ELF-1 (cell line): ENCODE data around the gene HMGXB3.
A peak's percentile ranks its signal among the peaks of the same experiment; 100 is the strongest.

Source experiments
- DNase-seq: peaks from one replicate; pipeline ENCODE4 v3.0.0-alpha.2; 2016; ENCODE audit warnings: low read depth, low spot score

Gene HMGXB3

GRCh38 chr5:150000256-150000989 lies at the start of gene HMGXB3, which contains the start of gene TIGD6:
Gene HMGXB3, plus strand, starts transcription at chr5:150000739. Its CDS starts 4,114 bp downstream, at chr5:150004853.
Gene TIGD6, minus strand, starts transcription at chr5:150000654. Its CDS starts 4,306 bp downstream, at chr5:149996348.
- DNase-seq = peak; percentile 98

GRCh38 chr5:149951138-149951749 lies 49.3 kb upstream of the HMGXB3 start:
- no peak for DNase-seq

GRCh38 chr5:149953436-149954121 lies 47.0 kb upstream of the HMGXB3 start:
- DNase-seq = no peak

DNA sequence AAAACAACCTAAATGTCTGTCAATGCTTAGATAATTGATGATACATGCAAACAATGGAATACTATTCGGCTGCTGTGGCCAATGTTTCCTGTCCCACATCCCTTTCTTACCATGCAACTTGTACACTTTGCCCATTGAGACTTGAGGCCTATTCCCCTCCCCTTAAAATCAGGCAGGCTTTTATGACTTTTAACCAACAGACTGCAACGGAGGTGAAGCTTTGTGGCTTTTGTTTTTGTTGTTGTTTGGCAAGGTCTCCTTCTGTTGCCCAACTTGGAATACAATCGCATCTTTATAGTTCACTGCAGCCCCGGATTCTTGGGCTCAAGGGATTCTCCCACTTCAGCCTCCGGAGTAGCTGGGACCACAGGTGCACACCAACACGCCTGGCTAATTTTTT lies 45.7 kb upstream of the HMGXB3 start:
- DNase-seq = no peak

- DNase-seq = no peak
These were observed 43.9 kb upstream of the HMGXB3 start for GRCh38 chr5:149956685-149957084.

DNA sequence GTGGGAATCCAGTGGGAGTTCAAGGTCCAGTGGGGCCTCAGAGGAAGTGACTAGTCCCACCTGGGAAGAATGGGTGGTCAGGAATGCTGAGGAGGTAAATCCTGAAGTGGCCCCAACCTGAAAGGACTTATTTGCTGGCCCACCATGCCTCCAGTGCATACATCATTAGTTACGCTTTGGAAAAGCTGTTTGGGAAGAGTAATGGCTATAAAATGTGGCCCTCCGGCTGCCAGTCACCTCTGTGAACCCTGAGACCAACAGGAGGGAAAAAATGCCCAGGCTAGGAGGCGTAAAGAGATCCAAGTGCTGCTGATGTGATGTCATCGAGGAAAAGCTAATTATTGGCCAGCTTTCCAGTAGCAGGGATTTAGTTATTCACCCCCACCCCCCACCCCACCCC lies 42.7 kb upstream of the HMGXB3 start:
- DNase-seq = no peak

DNA sequence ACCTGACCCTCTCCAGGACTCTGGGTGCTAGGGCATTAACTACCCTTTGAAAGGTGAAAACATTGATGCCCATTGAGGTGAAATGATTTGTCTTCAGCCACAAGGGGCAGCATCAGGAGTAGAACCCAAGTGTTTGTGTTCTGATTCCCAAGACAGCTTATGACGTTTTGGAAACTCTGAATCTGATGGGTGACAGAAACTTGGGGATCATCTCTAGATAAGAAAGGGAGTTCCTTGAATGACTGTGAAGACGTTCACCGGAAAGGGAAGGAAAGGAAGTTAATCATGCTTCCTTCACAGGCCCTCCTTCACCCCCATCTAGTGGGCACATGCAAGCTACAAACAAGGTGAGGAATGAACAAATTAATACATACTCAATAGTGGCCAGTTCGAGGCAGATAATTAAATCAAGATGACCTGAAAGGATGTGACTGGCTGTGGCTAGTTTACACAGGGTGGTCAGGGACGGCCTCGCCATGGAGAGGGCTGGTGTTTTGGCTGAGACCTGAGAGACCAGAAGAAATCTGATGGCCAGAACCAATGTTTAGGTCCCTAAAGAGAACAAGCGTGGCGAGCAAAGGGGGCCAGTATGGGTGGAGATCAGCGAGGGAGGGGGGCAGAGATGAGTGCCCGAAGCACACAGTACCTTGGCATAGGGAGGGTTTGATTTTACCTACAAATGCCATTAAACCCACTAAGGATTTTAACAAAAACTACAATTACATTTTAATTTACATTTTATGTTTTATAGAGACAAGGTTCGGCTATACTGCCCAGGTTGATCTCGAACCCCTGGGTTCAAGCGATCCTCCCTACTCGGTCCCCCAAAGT lies 40.9 kb upstream of the HMGXB3 start:
- DNase-seq = peak; percentile 22

DNA sequence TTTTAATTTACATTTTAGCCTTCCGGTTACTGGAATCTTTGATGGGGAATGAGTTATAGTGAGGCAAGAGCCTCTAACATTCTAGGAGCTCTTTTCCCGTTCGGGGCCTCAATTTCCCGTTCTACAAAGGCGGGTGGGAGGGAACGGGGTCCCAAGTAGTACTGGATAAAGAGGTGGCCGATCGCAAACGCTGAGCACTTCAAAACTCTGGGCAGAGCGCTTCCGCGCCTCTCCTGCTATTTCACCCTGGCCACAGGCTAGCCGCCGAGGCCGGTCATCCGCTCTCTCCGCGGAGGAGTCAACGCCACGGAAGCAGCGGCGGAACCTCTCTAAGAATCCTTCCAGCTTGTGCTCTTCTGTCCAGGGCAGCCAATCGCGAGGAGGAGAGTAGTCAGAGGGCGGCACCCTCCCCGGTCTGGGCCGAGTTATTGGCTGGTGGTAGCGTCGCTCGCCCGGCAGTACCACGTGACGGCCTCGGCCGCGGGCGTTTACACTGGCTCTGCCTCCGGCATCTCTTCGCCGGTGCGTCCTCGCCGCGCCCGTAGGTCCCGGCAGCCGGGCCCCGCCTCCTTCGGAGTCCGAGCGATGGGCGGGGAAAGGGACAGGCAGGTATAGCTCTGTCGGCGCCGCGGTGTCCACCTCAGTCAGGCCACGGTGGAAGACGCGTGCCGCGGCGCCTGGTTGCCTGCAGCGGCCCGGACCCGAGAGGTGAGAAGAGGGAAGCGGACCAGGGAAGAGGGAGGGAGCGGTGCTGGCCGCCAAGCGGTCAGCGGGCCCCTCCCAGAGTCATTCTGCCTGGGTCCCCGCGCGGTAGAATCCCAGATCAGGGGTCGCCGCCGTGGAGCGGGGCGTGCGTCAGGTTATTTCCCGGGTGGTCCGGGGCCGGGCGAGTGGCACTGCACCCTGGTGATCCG lies 40.0 kb upstream of the HMGXB3 start, which contains the start of gene SLC26A2:
Gene SLC26A2, plus strand, starts transcription at position 487 of the 914 bp plus-strand sequence. CDS start 16,895 bp downstream, outside the sequence.
- DNase-seq = peak; percentile 99

DNA sequence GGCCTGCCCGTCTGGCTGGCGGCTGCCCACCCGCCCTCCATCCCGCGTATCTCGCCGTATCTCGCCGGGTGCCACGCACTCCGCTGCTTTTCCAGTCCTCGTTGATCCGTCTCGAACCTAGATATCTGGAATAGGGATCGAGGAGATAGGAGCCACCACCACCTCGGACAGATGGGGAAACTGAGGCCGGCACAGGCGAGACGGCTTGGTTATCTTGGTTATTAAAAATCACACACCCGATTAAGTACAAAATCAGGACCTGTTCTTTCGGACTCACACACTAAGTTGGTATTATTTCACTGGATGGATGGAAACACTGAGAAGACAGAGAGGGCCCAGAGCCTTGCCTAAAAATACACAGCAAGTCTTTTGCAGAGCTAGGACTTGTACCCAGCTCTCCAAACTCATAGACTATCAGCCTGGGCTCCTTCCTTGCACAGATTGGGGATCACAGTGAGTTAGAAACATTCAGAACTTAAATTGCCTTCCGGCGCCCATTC lies 39.3 kb upstream of the HMGXB3 start:
- no peak for DNase-seq

DNA sequence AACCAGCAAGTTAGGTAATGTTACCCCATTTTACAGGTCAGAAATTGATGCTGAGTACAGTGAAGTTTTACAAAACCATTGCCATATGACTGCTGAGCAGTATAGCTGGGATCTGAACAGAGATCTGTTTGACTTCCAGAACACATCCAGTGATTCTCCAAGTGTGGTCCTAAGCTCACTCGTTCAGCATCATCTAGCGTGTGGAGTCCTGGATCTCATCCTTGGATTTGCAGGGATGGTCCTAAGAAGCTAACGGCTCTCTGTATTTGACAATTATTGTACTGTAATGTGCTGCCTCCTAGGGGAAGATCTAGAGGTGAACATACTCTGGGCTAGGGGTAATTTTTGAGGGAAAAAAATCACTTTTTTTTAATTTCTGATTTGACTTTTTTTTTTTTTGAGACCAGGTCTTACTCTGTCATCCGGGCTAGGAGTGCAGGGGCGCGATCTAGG lies 38.6 kb upstream of the HMGXB3 start:
- no peak for DNase-seq

- DNase-seq = no peak
These were observed 37.8 kb upstream of the HMGXB3 start for GRCh38 chr5:149962601-149963300.

GRCh38 chr5:149963729-149964128 lies 36.8 kb upstream of the HMGXB3 start:
- no peak for DNase-seq

DNA sequence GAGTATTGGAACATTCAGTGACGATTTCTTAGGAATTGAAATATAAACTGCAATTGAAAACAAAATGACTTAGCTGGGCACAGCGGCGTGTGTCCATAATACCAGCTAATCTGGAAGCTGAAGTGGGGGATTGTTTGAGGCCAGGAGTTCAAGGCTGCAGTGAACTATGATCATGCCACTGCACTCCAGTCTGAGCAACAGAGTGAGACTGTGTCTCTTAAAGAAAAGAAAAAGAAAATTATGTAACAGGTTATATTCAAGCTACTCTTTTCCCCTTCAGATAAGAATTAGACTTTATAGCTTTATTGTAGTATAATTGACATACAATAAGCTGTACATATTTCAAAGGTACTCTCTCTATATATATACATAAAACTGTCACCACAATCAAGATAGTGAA lies 33.6 kb upstream of the HMGXB3 start:
- no peak for DNase-seq

DNA sequence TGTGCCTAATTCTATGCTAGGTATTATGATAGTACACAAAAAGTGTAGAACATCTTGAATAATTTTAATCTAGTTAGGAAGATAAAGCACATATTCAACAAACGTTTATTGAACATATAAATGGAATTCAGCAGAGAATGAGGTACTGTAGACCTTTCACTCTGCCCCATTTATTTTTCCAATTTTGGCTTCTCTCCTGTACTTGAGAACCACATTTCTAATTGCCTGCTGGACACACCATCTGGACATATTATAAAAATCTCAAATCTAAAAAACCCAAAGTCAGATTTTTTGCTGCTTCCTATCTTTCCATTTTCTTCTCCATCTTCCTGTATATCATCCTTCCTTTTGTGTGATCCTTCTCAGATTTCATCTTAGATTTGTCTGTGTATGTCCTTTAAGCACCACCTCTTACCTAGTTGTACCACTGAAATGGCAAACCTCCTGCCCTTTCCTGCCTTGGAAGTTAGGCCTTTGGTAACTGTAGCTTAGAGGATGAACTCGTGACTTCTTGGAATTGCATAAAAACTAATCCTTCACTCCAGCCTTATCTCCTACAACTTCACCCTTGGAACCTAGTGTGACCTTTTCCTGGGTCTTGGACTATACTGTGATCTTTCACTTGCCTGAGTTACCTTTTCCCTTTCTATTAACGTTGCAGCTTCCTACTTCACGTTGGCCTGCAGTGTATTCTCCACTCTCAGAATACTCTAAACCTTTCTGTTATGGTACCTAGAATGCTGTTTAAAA lies 31.2 kb upstream of the HMGXB3 start:
- DNase-seq = no peak

DNA sequence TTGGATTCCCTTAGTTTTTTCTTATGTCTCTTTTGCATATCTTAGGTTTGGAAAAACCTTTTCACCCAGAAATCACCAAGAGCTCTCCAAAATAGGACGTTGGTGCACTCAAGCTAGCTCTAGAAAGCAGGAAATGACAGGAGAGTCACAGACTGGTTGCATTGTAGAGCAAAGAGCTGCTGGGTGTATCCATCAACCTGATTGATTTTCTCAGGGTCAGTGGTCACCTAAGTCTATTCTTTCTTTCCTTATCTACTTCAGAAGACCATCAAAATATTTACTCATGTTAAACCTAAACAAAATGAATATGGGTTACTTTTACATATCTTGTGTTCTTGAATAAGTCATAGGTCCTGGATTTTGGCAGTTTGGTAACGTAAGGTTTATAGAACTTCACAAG lies 25.1 kb upstream of the HMGXB3 start:
- no peak for DNase-seq

GRCh38 chr5:149979896-149980295 lies 20.6 kb upstream of the HMGXB3 start:
- no peak for DNase-seq

- DNase-seq = no peak
These were observed 19.3 kb upstream of the HMGXB3 start for GRCh38 chr5:149981206-149981605.

DNA sequence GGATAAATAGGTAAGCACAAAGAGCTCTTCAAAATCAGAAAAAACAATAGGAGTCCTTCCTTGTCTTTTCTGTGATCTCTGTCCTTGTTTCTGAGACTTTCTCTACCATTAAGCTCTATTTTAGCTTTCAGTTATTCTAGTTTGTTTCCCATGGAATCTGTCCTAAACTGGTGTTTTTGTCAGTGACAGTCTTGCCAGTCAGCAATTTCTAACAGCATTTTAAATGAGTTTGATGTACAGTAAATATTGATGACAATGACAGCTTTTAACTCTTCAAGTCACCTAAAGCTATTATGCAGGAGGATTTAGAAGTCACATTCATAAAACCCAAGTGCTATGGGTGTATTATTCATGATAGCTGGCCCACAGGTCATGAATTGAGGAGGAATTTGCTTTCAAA lies 18.0 kb upstream of the HMGXB3 start:
- no peak for DNase-seq

- DNase-seq = no peak
These were observed 12.4 kb upstream of the HMGXB3 start for GRCh38 chr5:149988126-149988525.
